ENCODE measurements around the gene SPHK2. TPM values are rescaled to one million over a fixed set of nuclear protein-coding genes. Genes with fewer than 3 reads are reported as not detected.
A peak's percentile ranks its signal among the peaks of the same experiment; 100 is the strongest.

SPHK2 gene
- total and polyA plus RNA-seq, 2 of the 8 experiments (the other 6 are each of a cell fraction or from before 2014, with no cell fraction given), result 43.9 to 60.9 TPM

- no peak; the same call in 1 of the 2 replicates for TF ChIP-seq ATF2 (IDR thresholded peaks at IDR 0.05; ENCODE audit: low read length)
- TF ChIP-seq SAP30 (IDR thresholded peaks at IDR 0.05; ENCODE audit: insufficient read depth, insufficient replicate concordance, low read length), result no peak
- TF ChIP-seq E2F6 (IDR thresholded peaks at IDR 0.05), result no peak
- TF ChIP-seq RNF2 (IDR thresholded peaks at IDR 0.05; ENCODE audit: borderline replicate concordance, low read depth, low read length, missing control alignments, poor library complexity, severe bottlenecking), result no peak
- no peak for TF ChIP-seq JUN (IDR thresholded peaks at IDR 0.05; ENCODE audit: low read depth, low read length)
- peak; percentile 45; the same call in 1 of the 2 replicates for TF ChIP-seq EGR1 (IDR thresholded peaks at IDR 0.05; ENCODE audit: borderline replicate concordance, low read depth, low read length)
- no peak; a peak in 1 of 3 replicates for TF ChIP-seq POLR2A (IDR thresholded peaks at IDR 0.05; ENCODE audit: control extremely low read depth in 1 of 2, low read depth in 2 of 2, low read length in 2 of 2)
- TF ChIP-seq RXRA (IDR thresholded peaks at IDR 0.05; ENCODE audit: insufficient read depth, low read depth, low read length), result no peak
Observed at GRCh38 chr19:48637948-48638830, 18.9 kb downstream of the SPHK2 start (continued).

Measured in H1 (cell line).